Breast epithelium (tissue), 3 donors: ENCODE measurements around the gene TFB2M.

Source experiments
- CTCF ChIP-seq, 3 donors: fragments of 450-650 bp; IDR thresholded peaks; one replicate each; pipeline ENCODE4 v1.5.1; 2016 to 2017; ENCODE audit warnings: antibody characterized with exemption in 3 of 3, mild to moderate bottlenecking in 3 of 3, moderate library complexity in 3 of 3
- POLR2AphosphoS5 ChIP-seq, 3 donors: sonication (generic); formaldehyde crosslinking; IDR thresholded peaks; one replicate each; pipeline ENCODE4 v1.6.1; 2017; ENCODE audit warnings: antibody characterized with exemption in 3 of 3

- no peak for TF ChIP-seq CTCF (IDR thresholded peaks at IDR 0.05)
- no peak for TF ChIP-seq POLR2AphosphoS5 (IDR thresholded peaks at IDR 0.05)
These were observed 48.7 kb downstream of the TFB2M start for GRCh38 chr1:246517391-246517790.
